Hepatocyte (in vitro differentiated cells): ENCODE results near the gene NDEL1.

ENCODE experiments used
- EZH2phosphoT487 ChIP-seq: fragments of 200-600 bp; sonication (generic); IDR thresholded peaks from one replicate; pipeline ENCODE4 v1.6.1; 2018; ENCODE audit warnings: antibody characterized with exemption, mild to moderate bottlenecking, low read depth, moderate library complexity; ENCODE audit not compliant: unreplicated experiment, severe bottlenecking
- TF ChIP-seq, protein P1 (sequence below): fragments of 200-600 bp; sonication (generic); IDR thresholded peaks from 2 replicates; pipeline ENCODE4 v1.5.1; 2016; ENCODE audit warnings: antibody characterized with exemption, mild to moderate bottlenecking; ENCODE audit not compliant: poor library complexity

DNA sequence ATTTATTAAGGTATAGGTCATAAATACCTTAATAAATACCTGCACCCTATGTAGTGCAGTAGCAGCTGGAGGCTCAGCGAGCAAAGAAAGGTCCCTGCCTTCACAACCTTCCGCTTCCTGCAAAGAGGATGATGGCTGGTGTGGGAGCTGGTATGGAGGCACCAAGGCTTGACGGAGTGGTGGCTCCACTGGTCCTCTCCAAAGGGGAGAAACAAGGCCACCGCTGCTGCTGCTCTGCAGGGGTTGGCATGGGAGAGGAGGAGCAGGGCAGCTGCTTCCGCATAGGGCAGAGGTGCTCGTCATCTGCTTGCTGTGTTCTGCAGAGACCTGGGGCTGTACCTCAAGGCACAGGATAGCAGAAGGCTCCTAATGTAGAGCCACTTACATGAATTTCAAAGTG lies 52.8 kb downstream of the NDEL1 start:
- TF ChIP-seq, protein P1, sequence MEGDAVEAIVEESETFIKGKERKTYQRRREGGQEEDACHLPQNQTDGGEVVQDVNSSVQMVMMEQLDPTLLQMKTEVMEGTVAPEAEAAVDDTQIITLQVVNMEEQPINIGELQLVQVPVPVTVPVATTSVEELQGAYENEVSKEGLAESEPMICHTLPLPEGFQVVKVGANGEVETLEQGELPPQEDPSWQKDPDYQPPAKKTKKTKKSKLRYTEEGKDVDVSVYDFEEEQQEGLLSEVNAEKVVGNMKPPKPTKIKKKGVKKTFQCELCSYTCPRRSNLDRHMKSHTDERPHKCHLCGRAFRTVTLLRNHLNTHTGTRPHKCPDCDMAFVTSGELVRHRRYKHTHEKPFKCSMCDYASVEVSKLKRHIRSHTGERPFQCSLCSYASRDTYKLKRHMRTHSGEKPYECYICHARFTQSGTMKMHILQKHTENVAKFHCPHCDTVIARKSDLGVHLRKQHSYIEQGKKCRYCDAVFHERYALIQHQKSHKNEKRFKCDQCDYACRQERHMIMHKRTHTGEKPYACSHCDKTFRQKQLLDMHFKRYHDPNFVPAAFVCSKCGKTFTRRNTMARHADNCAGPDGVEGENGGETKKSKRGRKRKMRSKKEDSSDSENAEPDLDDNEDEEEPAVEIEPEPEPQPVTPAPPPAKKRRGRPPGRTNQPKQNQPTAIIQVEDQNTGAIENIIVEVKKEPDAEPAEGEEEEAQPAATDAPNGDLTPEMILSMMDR = no peak
- TF ChIP-seq EZH2phosphoT487 = no peak
